ENCODE results near the gene RNASE12.
"Not testable (repeated sequence)": the region's sequence is repeated elsewhere in the genome, so short reads cannot be mapped to it uniquely, and the experiment has no call there.

RNASE12 gene

GRCh38 chr14:20583142-20583541, 8.0 kb downstream of the RNASE12 start:
- no peak for DNase-seq (ENCODE audit: low read depth in 2 of 2)

GRCh38 chr14:20580242-20580641, 10.9 kb downstream of the RNASE12 start:
- no peak for DNase-seq (ENCODE audit: low read depth in 2 of 2)

GRCh38 chr14:20578784-20579502, 12.2 kb downstream of the RNASE12 start:
- DNase-seq (ENCODE audit: low read depth in 2 of 2): no peak

GRCh38 chr14:20578325-20578724, 12.9 kb downstream of the RNASE12 start:
- no peak for DNase-seq (ENCODE audit: low read depth in 2 of 2)

- not testable (repeated sequence) for DNase-seq (ENCODE audit: low read depth in 2 of 2)
Measured at GRCh38 chr14:20572382-20572990, 18.7 kb downstream of the RNASE12 start.

GRCh38 chr14:20570720-20571119, 20.5 kb downstream of the RNASE12 start:
- DNase-seq (ENCODE audit: low read depth in 2 of 2): not testable (repeated sequence)

- DNase-seq (ENCODE audit: low read depth in 2 of 2): not testable (repeated sequence)
Measured at GRCh38 chr14:20569865-20570264, 21.3 kb downstream of the RNASE12 start.

GRCh38 chr14:20569066-20569465, 22.1 kb downstream of the RNASE12 start:
- no peak for DNase-seq (ENCODE audit: low read depth in 2 of 2)

GRCh38 chr14:20568393-20568792, 22.8 kb downstream of the RNASE12 start:
- no peak for DNase-seq (ENCODE audit: low read depth in 2 of 2)

GRCh38 chr14:20567199-20567598, 24.0 kb downstream of the RNASE12 start:
- not testable (repeated sequence) for DNase-seq (ENCODE audit: low read depth in 2 of 2)

GRCh38 chr14:20564501-20564997, 26.6 kb downstream of the RNASE12 start:
- DNase-seq (ENCODE audit: low read depth in 2 of 2): no peak

- DNase-seq (ENCODE audit: low read depth in 2 of 2): no peak
Measured at GRCh38 chr14:20563971-20564370, 27.2 kb downstream of the RNASE12 start.

- DNase-seq (ENCODE audit: low read depth in 2 of 2): no peak
Measured at GRCh38 chr14:20560961-20561360, 30.2 kb downstream of the RNASE12 start, which contains the start of gene RNASE9. RNASE9 (minus strand) TSS chr14:20561047.

GRCh38 chr14:20559461-20559904, 31.7 kb downstream of the RNASE12 start:
- DNase-seq (ENCODE audit: low read depth in 2 of 2): no peak

- DNase-seq (ENCODE audit: low read depth in 2 of 2): no peak
Measured at GRCh38 chr14:20557212-20557542, 34.0 kb downstream of the RNASE12 start.

GRCh38 chr14:20556500-20557211, 34.5 kb downstream of the RNASE12 start:
- DNase-seq (ENCODE audit: low read depth in 2 of 2): no peak

- no peak for DNase-seq (ENCODE audit: low read depth in 2 of 2)
Measured at GRCh38 chr14:20555845-20556244, 35.3 kb downstream of the RNASE12 start.

- DNase-seq (ENCODE audit: low read depth in 2 of 2): no peak
Measured at GRCh38 chr14:20553024-20553423, 38.2 kb downstream of the RNASE12 start.

- no peak for DNase-seq (ENCODE audit: low read depth in 2 of 2)
Measured at GRCh38 chr14:20551606-20552005, 39.6 kb downstream of the RNASE12 start.

GRCh38 chr14:20550926-20551325, 40.2 kb downstream of the RNASE12 start:
- no peak for DNase-seq (ENCODE audit: low read depth in 2 of 2)

- no peak for DNase-seq (ENCODE audit: low read depth in 2 of 2)
Measured at GRCh38 chr14:20548414-20549158, 42.6 kb downstream of the RNASE12 start.

GRCh38 chr14:20546877-20547276, 44.3 kb downstream of the RNASE12 start:
- DNase-seq (ENCODE audit: low read depth in 2 of 2): no peak
